KOPT-K1 (cell line): ENCODE results near the gene IKZF3.
"Not testable (repeated sequence)": the region's sequence is repeated elsewhere in the genome, so short reads cannot be mapped to it uniquely, and the experiment has no call there.

Experiments used
- H3K27ac ChIP-seq: fragments of 200-600 bp; sonication (generic); 2 replicates; pipeline ENCODE4 v1.5.1; 2016; ENCODE audit warnings: antibody characterized with exemption, mild to moderate bottlenecking, low read depth, low read length; ENCODE audit not compliant: poor library complexity, severe bottlenecking
- H3K36me3 ChIP-seq: fragments of 200-600 bp; sonication (generic); 2 replicates; pipeline ENCODE4 v1.5.1; 2017; ENCODE audit warnings: antibody characterized with exemption, mild to moderate bottlenecking, low read length, moderate library complexity; ENCODE audit not compliant: insufficient read depth
- H3K9me3 ChIP-seq: fragments of 200-600 bp; sonication (generic); 2 replicates; pipeline ENCODE4 v1.5.1; 2017; ENCODE audit warnings: antibody characterized with exemption, low read length, mild to moderate bottlenecking; ENCODE audit not compliant: insufficient read depth, poor library complexity, severe bottlenecking

IKZF3 gene

DNA sequence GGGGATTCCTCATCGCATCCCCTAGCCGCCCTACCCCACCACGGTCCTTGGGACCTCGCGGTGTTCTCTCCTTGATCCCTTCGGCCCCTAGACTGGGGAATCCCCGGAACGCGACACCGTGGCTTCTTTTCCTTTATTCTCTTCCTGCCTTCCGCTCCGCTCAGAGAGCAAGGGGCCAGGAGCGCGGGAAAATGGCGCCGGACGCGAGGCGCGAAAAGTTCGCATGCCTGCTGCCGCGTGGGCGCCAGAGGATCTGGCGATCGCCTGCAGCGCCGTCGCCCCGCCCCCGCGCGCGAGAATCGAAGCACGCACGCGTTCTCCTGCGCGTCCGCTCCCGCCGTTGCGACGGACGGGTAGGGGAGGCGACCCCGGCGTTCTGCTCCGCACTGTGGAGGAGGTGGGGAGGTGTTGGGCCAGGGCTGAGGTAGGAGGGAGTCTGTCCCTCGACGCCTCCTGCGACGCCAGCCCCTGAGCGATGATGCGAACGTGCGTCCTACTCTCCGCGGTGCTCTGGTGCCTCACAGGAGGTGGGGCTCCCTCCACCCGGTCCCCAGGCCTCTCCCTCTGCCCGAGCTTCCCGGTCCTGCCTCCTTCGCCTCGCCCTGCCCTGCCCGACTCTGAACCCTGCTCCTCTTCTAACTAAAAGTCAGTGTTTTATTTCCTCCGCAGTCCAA, 3.9 kb upstream of the IKZF3 start, which contains the start of gene ZPBP2:
Gene ZPBP2 (plus strand): TSS at position 323 of the 674 bp plus-strand sequence. CDS start 153 bp downstream, at position 476.
- Histone ChIP-seq H3K9me3 (peaks cover 10% of the 10 kb centered on the region), H3K27ac (no peak within 1 kb of the TSS), H3K36me3 (no peaks in the 10 kb centered on the region)

DNA sequence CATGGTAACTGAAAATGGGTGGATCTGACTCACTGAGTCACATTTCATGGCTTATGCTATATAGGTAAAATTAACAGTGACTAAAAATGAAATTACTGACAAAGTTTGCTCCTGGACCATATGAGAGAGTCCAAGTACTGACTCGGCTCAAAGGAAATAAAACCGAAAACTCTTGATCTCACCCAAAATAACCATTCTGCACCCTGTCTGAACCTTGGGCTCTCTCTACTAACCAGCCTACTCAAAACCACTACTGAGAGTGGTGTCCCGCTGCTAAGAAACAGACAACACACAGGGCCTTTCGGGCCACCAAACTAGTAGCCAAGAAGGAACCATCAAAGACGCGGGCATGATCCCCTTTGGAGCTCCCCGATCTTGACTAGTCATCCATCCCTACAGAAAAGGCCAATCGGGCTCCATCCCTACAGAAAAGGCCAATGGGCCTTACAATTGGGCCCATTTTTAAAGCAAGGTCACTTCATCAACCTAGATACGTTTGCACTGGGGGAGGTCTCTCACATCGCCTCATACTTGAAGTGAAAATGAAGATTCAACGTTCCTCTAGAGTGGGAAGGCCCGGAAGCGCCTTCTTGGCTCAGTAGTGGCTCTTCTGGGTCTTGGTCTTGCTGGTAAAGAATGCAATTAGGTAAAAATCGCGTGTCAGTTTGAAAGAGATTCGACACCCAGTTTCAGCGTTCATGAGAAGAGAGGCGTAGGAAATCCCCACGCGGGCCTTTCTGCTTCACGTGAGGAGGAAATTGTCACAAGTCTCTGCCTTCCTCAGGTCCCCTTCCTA, 3.2 kb upstream of the IKZF3 start:
- Histone ChIP-seq H3K36me3 (no peaks in the 10 kb centered on the region), H3K9me3 (peaks cover 10% of the 10 kb centered on the region), H3K27ac (no peak overlapping the region)

GRCh38 chr17:39866013-39866730, 2.1 kb upstream of the IKZF3 start:
- H3K9me3 ChIP-seq, result peaks cover 10% of the 10 kb centered on the region
- H3K27ac ChIP-seq, result no peak overlapping the region
- no peaks in the 10 kb centered on the region for H3K36me3 ChIP-seq

GRCh38 chr17:39863244-39863917, 731 bp downstream of the IKZF3 start:
- Histone ChIP-seq H3K36me3 (no peaks in the 10 kb centered on the region), H3K27ac (peak overlapping the region; percentile 64), H3K9me3 (peaks cover 7% of the 10 kb centered on the region)

DNA sequence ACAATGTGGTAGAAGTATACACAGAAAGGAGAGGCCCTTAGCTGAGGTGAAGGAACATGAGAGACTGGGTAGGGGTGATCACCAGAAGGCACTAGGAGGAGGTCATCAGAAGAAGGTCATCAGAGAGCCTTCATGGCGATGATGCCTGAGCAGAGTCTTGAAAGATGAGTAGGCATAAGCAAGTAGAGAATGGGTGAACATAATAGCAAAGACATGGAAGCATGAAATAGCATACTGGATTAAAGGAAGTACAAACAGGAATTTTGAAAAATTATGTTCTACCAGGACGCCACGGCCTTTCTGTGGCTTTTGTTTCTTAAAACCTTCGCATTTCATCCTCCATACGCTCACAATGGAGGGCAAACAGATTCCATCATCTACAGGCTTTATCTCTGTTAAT, 2.9 kb downstream of the IKZF3 start:
- Histone ChIP-seq H3K36me3 (no peaks in the 10 kb centered on the region), H3K9me3 (no peaks in the 10 kb centered on the region), H3K27ac (no peak overlapping the region)

GRCh38 chr17:39855911-39856649, 8.0 kb downstream of the IKZF3 start:
- not testable (repeated sequence) for H3K9me3 ChIP-seq, H3K27ac ChIP-seq, H3K36me3 ChIP-seq

GRCh38 chr17:39854909-39855308, 9.2 kb downstream of the IKZF3 start:
- H3K36me3 ChIP-seq, result no peaks in the 10 kb centered on the region
- H3K27ac ChIP-seq, result no peak overlapping the region
- H3K9me3 ChIP-seq, result no peaks in the 10 kb centered on the region

DNA sequence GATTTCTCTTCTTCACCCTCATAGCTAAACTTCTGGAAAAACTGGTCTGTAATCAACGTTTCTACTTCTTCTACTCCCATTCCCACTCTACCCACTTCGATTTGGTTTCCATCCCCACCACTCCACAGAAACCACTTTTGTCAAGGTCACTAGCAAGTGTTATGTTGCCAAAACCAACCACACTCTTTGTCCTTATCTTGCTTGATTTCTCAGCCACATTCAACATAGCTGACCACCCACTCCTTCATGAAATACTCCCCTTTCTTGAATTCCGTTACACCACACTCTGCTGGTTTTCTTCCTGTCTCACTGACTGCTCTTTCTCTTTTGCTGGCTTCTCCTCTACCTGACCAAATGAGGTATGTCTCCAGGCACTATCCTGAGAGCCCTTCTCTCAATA, 11.9 kb downstream of the IKZF3 start:
- H3K36me3 ChIP-seq, result no peaks in the 10 kb centered on the region

GRCh38 chr17:39850186-39850585, 13.9 kb downstream of the IKZF3 start:
- H3K36me3 ChIP-seq, H3K27ac ChIP-seq, H3K9me3 ChIP-seq: not testable (repeated sequence)

More for the DNA sequence above, 11.9 kb downstream of the IKZF3 start:
- Histone ChIP-seq H3K9me3 (no peaks in the 10 kb centered on the region), H3K27ac (no peak overlapping the region)

DNA sequence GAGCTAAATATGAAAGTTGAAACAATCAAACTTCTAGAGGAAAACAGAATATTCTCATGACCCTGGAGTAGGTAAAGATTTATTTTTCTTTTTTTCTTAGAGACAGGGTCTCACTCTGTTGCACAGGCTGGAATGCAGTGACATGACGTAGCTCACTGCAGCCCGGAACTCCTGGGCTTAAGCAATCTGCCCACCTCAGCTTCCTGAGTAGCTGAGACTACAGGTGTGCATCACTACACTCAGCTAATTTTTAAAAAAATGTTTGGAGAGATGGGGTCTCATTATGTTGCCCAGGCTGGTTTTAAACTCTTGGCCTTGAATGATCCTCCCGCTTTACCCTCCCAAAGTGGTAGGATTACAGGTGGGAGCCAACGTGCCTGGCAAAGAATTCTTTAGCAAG, 15.5 kb downstream of the IKZF3 start:
- H3K9me3 ChIP-seq, result no peaks in the 10 kb centered on the region
- H3K36me3 ChIP-seq, result no peaks in the 10 kb centered on the region
- no peak overlapping the region for H3K27ac ChIP-seq

GRCh38 chr17:39846205-39846604, 17.9 kb downstream of the IKZF3 start:
- no peak overlapping the region for H3K27ac ChIP-seq
- H3K36me3 ChIP-seq, result no peaks in the 10 kb centered on the region

DNA sequence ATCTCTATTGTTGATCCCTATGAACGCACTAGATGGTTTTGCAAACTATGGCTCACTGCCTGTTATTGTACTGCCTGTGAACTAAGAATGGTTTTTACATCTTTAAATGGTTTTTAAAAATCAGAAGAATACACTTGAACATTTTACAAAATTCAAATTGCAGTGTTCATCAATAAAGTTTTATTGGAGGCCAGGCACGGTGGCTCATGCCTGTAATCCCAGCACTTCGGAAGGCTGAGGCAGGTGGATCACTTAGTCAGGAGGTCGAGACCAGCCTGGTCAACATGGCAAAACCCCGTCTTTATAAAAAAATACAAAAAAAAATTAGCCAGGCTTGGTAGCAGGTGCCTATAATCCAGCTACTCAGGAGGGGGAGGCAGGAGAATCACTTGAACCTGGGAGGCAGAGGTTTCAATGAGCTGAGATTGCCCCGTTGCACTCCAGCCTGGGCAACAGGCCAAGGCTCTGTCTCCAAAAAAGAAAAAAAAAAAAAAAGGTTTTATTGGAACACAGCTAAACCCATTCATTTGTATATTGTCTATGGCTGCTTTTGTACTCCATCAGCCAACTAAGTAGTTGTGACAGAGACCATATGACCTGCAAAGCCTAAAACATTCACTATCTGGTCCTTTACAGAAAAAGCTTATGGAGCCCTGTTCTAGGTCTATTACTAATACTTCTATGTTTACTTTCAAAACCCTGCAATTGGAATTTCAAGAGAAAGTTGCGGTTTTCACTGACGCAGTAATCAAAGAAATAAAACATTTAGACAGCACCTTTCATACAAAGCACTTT, 18.9 kb downstream of the IKZF3 start:
- Histone ChIP-seq H3K27ac (no peak overlapping the region), H3K9me3 (no peaks in the 10 kb centered on the region), H3K36me3 (no peaks in the 10 kb centered on the region)

More at GRCh38 chr17:39846205-39846604, 17.9 kb downstream of the IKZF3 start:
- no peaks in the 10 kb centered on the region for H3K9me3 ChIP-seq

DNA sequence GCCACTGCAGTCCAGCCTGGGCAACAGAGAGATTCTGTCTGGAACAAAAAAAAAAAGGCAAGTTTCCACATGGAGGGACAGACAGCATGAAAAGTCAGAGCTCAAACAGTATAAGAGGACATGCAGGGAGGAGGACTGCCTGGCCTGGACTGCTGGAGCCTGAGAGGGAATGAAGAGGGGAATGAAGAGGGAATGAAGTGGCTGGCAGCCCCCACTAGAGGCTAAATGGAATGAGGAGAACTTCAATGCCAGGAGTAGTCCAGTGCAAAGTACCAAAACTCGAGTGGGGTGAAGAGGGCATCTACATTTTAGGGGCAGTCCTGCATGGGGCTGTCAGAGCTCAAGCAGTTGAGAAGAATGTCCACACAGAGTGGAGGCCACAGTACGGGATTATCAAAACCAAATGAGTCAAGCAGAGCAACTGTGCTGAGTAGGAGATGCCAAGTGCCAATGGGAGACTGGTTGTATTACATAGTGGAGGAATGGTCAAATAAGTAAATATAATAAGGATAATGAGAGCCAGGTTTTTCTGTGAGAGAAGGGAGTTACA, 22.9 kb downstream of the IKZF3 start:
- peaks cover 35% of the 10 kb centered on the region for H3K9me3 ChIP-seq
- H3K36me3 ChIP-seq, result no peaks in the 10 kb centered on the region
- H3K27ac ChIP-seq, result no peak overlapping the region
